Tibial nerve (tissue), 3 donors: ENCODE results near the gene ASMTL.

ENCODE experiments used
- CTCF ChIP-seq, 5 experiments: fragments of 200-600 bp in 3 of 5; fragments of 450-650 bp in 2 of 5; sonication (generic) in 3 of 5; IDR thresholded peaks; one replicate each; pipeline ENCODE4 v1.5.1; 2016 to 2019; ENCODE audit warnings: antibody characterized with exemption in 5 of 5, mild to moderate bottlenecking in 3 of 5, moderate library complexity in 2 of 5
- POLR2A ChIP-seq, 2 donors: fragments of 450-650 bp; IDR thresholded peaks; one replicate each; pipeline ENCODE4 v1.6.1; 2017; ENCODE audit warnings: antibody characterized with exemption in 2 of 2, mild to moderate bottlenecking in 2 of 2, moderate library complexity in 2 of 2

- TF ChIP-seq CTCF (IDR thresholded peaks at IDR 0.05): no peak
- TF ChIP-seq POLR2A (IDR thresholded peaks at IDR 0.05): no peak
These were observed 3.5 kb downstream of the ASMTL start for GRCh38 chrX:1449036-1449822.
